ENCODE measurements around the gene GABRG3. TPM values are rescaled to one million over a fixed set of nuclear protein-coding genes. Genes with fewer than 3 reads are reported as not detected.

The GABRG3 gene
- total and polyA plus RNA-seq, 9 of the 15 experiments (the other 6 are each of a cell fraction or from before 2014, with no cell fraction given) = 4.0 to 15.1 (median 11.2) TPM

DNA sequence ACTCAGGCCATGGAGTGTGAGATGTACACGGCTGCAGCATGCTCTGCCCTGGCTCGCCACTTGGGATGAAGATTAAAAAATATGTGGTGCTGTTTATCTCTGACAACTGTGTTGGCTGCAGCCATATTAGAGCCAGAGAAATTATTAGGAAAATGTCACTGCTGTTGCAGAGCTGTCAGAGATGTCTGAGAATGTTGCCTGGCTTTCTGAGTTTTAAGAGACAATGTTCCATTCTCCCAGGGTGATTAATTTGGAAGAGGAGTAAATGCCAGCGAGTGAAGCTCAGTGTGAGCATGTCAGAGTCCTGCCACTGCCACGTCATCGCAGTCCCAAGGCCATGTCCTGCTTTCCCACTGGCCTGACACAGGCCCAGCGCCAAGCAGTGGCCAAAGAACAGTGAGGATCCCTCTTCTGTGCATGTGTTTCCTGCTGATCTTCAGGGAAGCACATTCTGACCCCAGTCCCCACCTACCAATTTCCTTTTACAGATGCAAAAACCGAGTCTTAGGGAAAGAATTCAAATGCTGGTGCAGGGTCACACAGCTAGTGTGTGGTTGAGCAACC lies 370.9 kb downstream of the GABRG3 start (continued):
- no peak for TF ChIP-seq CHD7 (IDR thresholded peaks at IDR 0.05; ENCODE audit: low read depth, low read length)
- TF ChIP-seq ZNF41 (CRISPR knock-in tag; conservative IDR thresholded peaks at IDR 0.05) = no peak
- TF ChIP-seq SMC3 (conservative IDR thresholded peaks at IDR 0.05; ENCODE audit: insufficient read depth, low read depth, low read length) = no peak
- TF ChIP-seq E2F4 (CRISPR knock-in tag; IDR thresholded peaks at IDR 0.05; ENCODE audit: low read depth) = no peak

Data from K562 (cell line).